Glutamatergic neuron (in vitro differentiated cells): ENCODE measurements around the gene ELOVL6. TPM values are rescaled to one million over a fixed set of nuclear protein-coding genes. Genes with fewer than 3 reads are reported as not detected.

Experiments
- DNase-seq: peaks from one replicate; pipeline ENCODE4 v3.0.0; 2022
- H3K27ac Mint-ChIP-seq: one replicate; pipeline ENCODE4 v1.8.0; 2020; ENCODE audit warnings: mild to moderate bottlenecking, mixed read lengths, inconsistent platforms; ENCODE audit not compliant: unreplicated experiment
- H3K27me3 Mint-ChIP-seq: one replicate; pipeline ENCODE4 v1.8.0; 2020; ENCODE audit warnings: mild to moderate bottlenecking, moderate library complexity, mixed read lengths, inconsistent platforms; ENCODE audit not compliant: unreplicated experiment
- H3K36me3 Mint-ChIP-seq: one replicate; pipeline ENCODE4 v1.8.0; 2020; ENCODE audit warnings: mild to moderate bottlenecking, mixed read lengths, inconsistent platforms; ENCODE audit not compliant: unreplicated experiment
- H3K4me1 Mint-ChIP-seq: one replicate; pipeline ENCODE4 v1.8.0; 2020; ENCODE audit warnings: mild to moderate bottlenecking, low read depth, mixed read lengths, inconsistent platforms; ENCODE audit not compliant: unreplicated experiment
- H3K4me3 Mint-ChIP-seq: one replicate; pipeline ENCODE4 v1.8.0; 2020; ENCODE audit warnings: mild to moderate bottlenecking, mixed read lengths, inconsistent platforms; ENCODE audit not compliant: unreplicated experiment
- H3K9me3 Mint-ChIP-seq: one replicate; pipeline ENCODE4 v1.8.0; 2020; ENCODE audit warnings: mild to moderate bottlenecking, moderate library complexity, mixed read lengths, inconsistent platforms; ENCODE audit not compliant: unreplicated experiment
- total RNA-seq: library from RNA; stranded (reverse); fragmentation: NEBNext Ultra II Directional; extraction: Animal tissue kit (Norgen Biotek cat#: 25700); gene quantifications from one replicate; pipeline ENCODE4 v1.2.1, GENCODE V29; 2021; ENCODE audit not compliant: unreplicated experiment
- TF ChIP-seq, protein P1 (sequence below): fragments of 200-600 bp; sonication (generic); IDR thresholded peaks from one replicate; pipeline ENCODE4 v1.5.0; 2021; ENCODE audit not compliant: partially characterized antibody, unreplicated experiment

Gene ELOVL6
- total RNA-seq, 1 donor from 2014 or later = 60.1 TPM

DNA sequence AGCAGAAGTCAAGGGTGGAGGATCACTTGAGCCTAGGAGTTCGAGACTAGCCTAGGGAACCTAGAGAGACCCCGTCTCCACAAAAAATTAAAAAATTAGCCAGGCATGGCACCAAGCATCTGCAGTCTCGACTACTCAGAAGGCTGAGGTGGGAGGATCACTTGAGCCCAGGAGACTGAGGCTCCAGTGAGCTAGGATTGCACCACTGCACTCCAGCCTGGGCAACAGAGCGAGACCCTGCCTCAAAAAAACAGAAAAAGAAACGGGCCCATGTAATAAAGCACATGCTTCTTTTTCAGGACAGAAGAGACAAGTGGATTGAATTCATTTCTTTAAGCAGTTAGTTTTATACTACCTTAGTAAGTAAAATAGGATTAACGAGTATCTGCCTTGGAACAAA lies 42.0 kb downstream of the ELOVL6 start:
- no peak for DNase-seq
- no peaks in the 10 kb centered on the region for H3K9me3 Mint-ChIP-seq
- no peaks in the 10 kb centered on the region for H3K27me3 Mint-ChIP-seq
- H3K36me3 Mint-ChIP-seq = no peaks in the 10 kb centered on the region
- no peak overlapping the region for H3K4me3 Mint-ChIP-seq
- H3K4me1 Mint-ChIP-seq = peaks cover 6% of the 10 kb centered on the region
- no peak overlapping the region for H3K27ac Mint-ChIP-seq
- TF ChIP-seq, protein P1, sequence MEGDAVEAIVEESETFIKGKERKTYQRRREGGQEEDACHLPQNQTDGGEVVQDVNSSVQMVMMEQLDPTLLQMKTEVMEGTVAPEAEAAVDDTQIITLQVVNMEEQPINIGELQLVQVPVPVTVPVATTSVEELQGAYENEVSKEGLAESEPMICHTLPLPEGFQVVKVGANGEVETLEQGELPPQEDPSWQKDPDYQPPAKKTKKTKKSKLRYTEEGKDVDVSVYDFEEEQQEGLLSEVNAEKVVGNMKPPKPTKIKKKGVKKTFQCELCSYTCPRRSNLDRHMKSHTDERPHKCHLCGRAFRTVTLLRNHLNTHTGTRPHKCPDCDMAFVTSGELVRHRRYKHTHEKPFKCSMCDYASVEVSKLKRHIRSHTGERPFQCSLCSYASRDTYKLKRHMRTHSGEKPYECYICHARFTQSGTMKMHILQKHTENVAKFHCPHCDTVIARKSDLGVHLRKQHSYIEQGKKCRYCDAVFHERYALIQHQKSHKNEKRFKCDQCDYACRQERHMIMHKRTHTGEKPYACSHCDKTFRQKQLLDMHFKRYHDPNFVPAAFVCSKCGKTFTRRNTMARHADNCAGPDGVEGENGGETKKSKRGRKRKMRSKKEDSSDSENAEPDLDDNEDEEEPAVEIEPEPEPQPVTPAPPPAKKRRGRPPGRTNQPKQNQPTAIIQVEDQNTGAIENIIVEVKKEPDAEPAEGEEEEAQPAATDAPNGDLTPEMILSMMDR = no peak

DNA sequence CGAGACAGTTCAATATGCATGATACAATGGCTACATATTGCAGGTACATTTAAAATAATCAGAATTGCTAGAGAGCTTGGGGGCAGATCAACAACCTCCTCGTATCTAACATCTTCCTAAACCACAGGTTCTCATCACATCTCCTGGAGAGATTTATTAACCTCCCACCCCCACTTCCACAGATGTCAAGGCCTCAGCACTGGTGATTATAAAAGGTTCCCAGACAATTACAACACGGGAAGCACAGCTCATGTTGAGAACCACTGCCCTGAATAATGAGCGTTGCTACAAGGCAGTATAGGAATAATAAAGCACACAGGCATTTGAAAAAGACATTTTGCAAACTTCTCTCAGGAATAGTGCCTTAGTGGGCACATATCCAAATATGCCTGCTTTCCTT lies 42.8 kb downstream of the ELOVL6 start:
- Mint-ChIP-seq H3K36me3 (no peaks in the 10 kb centered on the region), H3K4me3 (no peak overlapping the region), H3K27ac (no peak overlapping the region), H3K27me3 (no peaks in the 10 kb centered on the region), H3K9me3 (no peaks in the 10 kb centered on the region), H3K4me1 (peaks cover 6% of the 10 kb centered on the region)
- DNase-seq = no peak
- TF ChIP-seq, protein P1 = no peak

DNA sequence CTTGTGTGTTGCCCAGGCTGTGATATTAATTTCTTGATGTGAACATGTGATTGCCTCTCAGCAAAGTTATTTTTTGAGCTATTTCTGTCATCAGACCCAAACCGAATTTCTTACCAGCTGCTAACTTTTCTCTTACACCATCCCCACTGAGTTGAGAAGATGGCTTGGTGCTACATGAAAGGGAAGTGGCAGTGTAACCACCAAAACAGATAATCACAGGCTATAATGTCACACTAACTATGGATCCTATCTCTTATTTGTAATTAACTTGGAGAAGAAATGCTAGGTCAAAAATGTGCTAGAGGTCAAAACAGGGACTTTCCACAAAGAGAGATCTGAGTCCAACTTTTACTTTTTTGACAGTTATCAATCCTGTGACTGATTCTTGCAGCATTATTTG lies 43.8 kb downstream of the ELOVL6 start:
- TF ChIP-seq, protein P1 = no peak
- Mint-ChIP-seq H3K27ac (no peak overlapping the region), H3K27me3 (no peaks in the 10 kb centered on the region), H3K36me3 (no peaks in the 10 kb centered on the region), H3K4me1 (peaks cover 6% of the 10 kb centered on the region), H3K9me3 (no peaks in the 10 kb centered on the region), H3K4me3 (no peak overlapping the region)
- no peak for DNase-seq

DNA sequence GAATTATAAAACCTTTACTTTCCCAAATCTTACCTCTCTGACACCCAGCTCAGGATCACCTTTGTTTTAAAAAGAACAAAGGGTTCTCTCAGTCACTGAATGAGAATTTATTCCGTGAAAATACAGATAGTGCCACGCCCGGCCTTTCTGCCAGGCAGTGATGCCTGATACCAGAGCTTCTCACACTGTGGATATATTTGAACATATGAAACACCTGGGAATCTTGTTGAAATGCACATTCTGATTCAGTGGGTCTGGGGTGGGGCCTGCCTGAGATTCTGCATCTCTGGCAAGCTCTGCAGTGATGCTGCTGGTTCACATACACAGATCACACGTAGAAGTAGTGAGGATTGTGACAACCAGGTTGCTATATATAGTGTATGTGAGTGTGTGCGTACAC lies 46.0 kb downstream of the ELOVL6 start:
- H3K36me3 Mint-ChIP-seq = no peaks in the 10 kb centered on the region
- DNase-seq = no peak
- no peaks in the 10 kb centered on the region for H3K27me3 Mint-ChIP-seq
- H3K9me3 Mint-ChIP-seq = no peaks in the 10 kb centered on the region
- H3K4me3 Mint-ChIP-seq = no peak overlapping the region
- H3K27ac Mint-ChIP-seq = no peak overlapping the region
- peaks cover 6% of the 10 kb centered on the region for H3K4me1 Mint-ChIP-seq
- TF ChIP-seq, protein P1 = no peak

DNA sequence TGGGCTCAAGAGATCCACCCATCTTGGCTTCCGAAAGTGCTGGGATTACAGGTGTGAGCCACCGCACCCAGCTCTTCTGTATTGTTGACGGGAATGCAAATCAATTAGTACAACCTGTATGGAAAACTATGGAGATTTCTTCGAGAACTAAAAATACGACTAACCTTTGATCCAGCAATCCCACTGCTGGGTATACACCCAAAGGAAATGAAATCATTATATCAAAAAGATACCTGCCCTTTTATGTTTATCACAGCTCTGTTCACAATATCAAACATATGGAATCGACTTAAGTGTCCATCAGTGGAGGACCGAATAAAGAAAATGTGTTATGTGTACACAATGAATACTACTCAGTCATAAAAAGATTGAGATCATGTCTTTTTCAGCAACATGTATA lies 49.3 kb downstream of the ELOVL6 start:
- TF ChIP-seq, protein P1 = no peak
- Mint-ChIP-seq H3K27me3 (no peaks in the 10 kb centered on the region), H3K4me3 (no peak overlapping the region), H3K36me3 (peaks cover 10% of the 10 kb centered on the region), H3K27ac (no peak overlapping the region), H3K4me1 (peaks cover 6% of the 10 kb centered on the region), H3K9me3 (peaks cover 1% of the 10 kb centered on the region)
- no peak for DNase-seq
